HG03558 (cell line): ENCODE results near the gene OIP5.
"Not testable (repeated sequence)": the region's sequence is repeated elsewhere in the genome, so short reads cannot be mapped to it uniquely, and the experiment has no call there.

Source experiments
- ATAC-seq: cut with Tn5 transposase; IDR thresholded peaks from one replicate; pipeline ENCODE4 v1.9.1; 2021; ENCODE audit warnings: moderate number of reproducible peaks; ENCODE audit not compliant: unreplicated experiment; ENCODE audit errors: extremely low read depth

The OIP5 gene

GRCh38 chr15:41262571-41262970 lies 69.8 kb downstream of the OIP5 start:
- no peak for ATAC-seq

- ATAC-seq, result not testable (repeated sequence)
These were observed 71.5 kb downstream of the OIP5 start for GRCh38 chr15:41260924-41261323.

- ATAC-seq, result no peak
These were observed 72.7 kb downstream of the OIP5 start for GRCh38 chr15:41259546-41260189.
